ENCODE data around the gene TBC1D22B. TPM values are rescaled to one million over a fixed set of nuclear protein-coding genes. Genes with fewer than 3 reads are reported as not detected.

TBC1D22B gene
- total and polyA plus RNA-seq, 2 of the 13 experiments (the other 11 are each of a cell fraction or from before 2014, with no cell fraction given): 9.7 to 12.9 TPM

- TF ChIP-seq ZNF83 (CRISPR knock-in tag; IDR thresholded peaks at IDR 0.05; ENCODE audit: borderline replicate concordance) (no peak), IRX3 (CRISPR knock-in tag; IDR thresholded peaks at IDR 0.05; ENCODE audit: borderline replicate concordance, low read depth) (0 out of 2 replicates have a peak, but pooled peaks have one; percentile 62), ZNF501 (CRISPR knock-in tag; IDR thresholded peaks at IDR 0.05) (no peak), ZNF354B (CRISPR knock-in tag; IDR thresholded peaks at IDR 0.05) (no peak), ZNF577 (CRISPR knock-in tag; IDR thresholded peaks at IDR 0.05; ENCODE audit: borderline replicate concordance, low read depth) (no peak), TAF15 (IDR thresholded peaks at IDR 0.05; ENCODE audit: low read depth, low read length, poor library complexity, severe bottlenecking) (no peak), ZNF670 (CRISPR knock-in tag; IDR thresholded peaks at IDR 0.05; ENCODE audit: borderline replicate concordance) (no peak), DNMT3B (CRISPR knock-in tag; conservative IDR thresholded peaks at IDR 0.05) (no peak), ZNF558 (CRISPR knock-in tag; IDR thresholded peaks at IDR 0.05; ENCODE audit: borderline replicate concordance) (0 out of 2 replicates have a peak, but pooled peaks have one; percentile 72), U2AF2 (IDR thresholded peaks at IDR 0.05; ENCODE audit: low read depth, low read length) (no peak), ZBTB39 (CRISPR knock-in tag; IDR thresholded peaks at IDR 0.05) (no peak), ZNF225 (CRISPR knock-in tag; IDR thresholded peaks at IDR 0.05) (no peak), CBX5 (CRISPR knock-in tag; IDR thresholded peaks at IDR 0.05; ENCODE audit: borderline replicate concordance) (no peak), ZNF776 (CRISPR knock-in tag; IDR thresholded peaks at IDR 0.05) (no peak), CREBL2 (CRISPR knock-in tag; IDR thresholded peaks at IDR 0.05; ENCODE audit: borderline replicate concordance) (no peak), PHF8 (CRISPR knock-in tag; IDR thresholded peaks at IDR 0.05) (peak; percentile 69), FOXO1 (CRISPR knock-in tag; IDR thresholded peaks at IDR 0.05) (0 out of 2 replicates have a peak, but pooled peaks have one; percentile 17), ZBTB7B (CRISPR knock-in tag; IDR thresholded peaks at IDR 0.05) (peak; percentile 48; the same call in 1 of the 2 replicates), ZNF430 (CRISPR knock-in tag; IDR thresholded peaks at IDR 0.05) (0 out of 2 replicates have a peak, but pooled peaks have one; percentile 7), ZFY (CRISPR knock-in tag; IDR thresholded peaks at IDR 0.05) (peak; percentile 73), ZBTB1 (CRISPR knock-in tag; IDR thresholded peaks at IDR 0.05; ENCODE audit: borderline replicate concordance) (no peak)
- TF ChIP-seq, protein P1, sequence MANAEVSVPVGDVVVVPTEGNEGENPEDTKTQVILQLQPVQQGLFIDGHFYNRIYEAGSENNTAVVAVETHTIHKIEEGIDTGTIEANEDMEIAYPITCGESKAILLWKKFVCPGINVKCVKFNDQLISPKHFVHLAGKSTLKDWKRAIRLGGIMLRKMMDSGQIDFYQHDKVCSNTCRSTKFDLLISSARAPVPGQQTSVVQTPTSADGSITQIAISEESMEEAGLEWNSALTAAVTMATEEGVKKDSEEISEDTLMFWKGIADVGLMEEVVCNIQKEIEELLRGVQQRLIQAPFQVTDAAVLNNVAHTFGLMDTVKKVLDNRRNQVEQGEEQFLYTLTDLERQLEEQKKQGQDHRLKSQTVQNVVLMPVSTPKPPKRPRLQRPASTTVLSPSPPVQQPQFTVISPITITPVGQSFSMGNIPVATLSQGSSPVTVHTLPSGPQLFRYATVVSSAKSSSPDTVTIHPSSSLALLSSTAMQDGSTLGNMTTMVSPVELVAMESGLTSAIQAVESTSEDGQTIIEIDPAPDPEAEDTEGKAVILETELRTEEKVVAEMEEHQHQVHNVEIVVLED (CRISPR knock-in tag; IDR thresholded peaks at IDR 0.05; ENCODE audit: borderline replicate concordance): no peak
- TF ChIP-seq, protein P2, sequence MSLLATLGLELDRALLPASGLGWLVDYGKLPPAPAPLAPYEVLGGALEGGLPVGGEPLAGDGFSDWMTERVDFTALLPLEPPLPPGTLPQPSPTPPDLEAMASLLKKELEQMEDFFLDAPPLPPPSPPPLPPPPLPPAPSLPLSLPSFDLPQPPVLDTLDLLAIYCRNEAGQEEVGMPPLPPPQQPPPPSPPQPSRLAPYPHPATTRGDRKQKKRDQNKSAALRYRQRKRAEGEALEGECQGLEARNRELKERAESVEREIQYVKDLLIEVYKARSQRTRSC (CRISPR knock-in tag; IDR thresholded peaks at IDR 0.05; ENCODE audit: low read depth): no peak
- TF ChIP-seq, protein P3, sequence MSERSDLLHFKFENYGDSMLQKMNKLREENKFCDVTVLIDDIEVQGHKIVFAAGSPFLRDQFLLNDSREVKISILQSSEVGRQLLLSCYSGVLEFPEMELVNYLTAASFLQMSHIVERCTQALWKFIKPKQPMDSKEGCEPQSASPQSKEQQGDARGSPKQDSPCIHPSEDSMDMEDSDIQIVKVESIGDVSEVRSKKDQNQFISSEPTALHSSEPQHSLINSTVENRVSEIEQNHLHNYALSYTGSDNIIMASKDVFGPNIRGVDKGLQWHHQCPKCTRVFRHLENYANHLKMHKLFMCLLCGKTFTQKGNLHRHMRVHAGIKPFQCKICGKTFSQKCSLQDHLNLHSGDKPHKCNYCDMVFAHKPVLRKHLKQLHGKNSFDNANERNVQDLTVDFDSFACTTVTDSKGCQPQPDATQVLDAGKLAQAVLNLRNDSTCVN (CRISPR knock-in tag; IDR thresholded peaks at IDR 0.05; ENCODE audit: borderline replicate concordance): no peak
Observed at GRCh38 chr6:37354526-37355384, 97.2 kb downstream of the TBC1D22B start (continued).

All from HepG2 (cell line).